ENCODE data around the gene NLRP4.
A peak's percentile ranks its signal among the peaks of the same experiment; 100 is the strongest.

NLRP4 gene

GRCh38 chr19:55836340-55836739, at the start of gene NLRP4:
Gene NLRP4 (plus strand): TSS chr19:55836540. CDS start chr19:55852081, 15,541 bp downstream.
- DNase-seq, result no peak

- DNase-seq, result no peak
Observed at GRCh38 chr19:55795021-55795420, 41.3 kb upstream of the NLRP4 start.

- DNase-seq, result no peak
Observed at GRCh38 chr19:55801416-55801815, 34.9 kb upstream of the NLRP4 start.

DNA sequence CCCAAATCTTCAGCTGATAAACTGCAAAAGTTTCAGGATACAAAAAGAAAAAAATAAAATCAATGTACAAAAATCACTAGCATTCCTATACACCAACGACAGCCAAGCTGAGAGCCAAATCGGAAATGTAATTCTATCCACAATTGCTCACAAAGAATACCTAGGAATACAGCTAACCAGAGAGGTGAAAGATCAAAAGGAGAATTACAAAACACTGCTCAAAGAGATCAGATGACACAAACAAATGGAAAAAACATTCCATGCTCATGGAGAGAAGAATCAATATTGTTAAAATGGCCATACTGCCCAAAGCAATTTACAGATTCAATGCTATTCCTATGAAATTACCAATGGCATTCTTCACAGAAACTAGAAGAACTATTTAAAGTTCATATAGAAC, 34.1 kb upstream of the NLRP4 start:
- DNase-seq, result no peak

GRCh38 chr19:55809381-55810058, 26.8 kb upstream of the NLRP4 start:
- peak; percentile 88 for DNase-seq

GRCh38 chr19:55811340-55811739, 25.0 kb upstream of the NLRP4 start:
- no peak for DNase-seq

DNA sequence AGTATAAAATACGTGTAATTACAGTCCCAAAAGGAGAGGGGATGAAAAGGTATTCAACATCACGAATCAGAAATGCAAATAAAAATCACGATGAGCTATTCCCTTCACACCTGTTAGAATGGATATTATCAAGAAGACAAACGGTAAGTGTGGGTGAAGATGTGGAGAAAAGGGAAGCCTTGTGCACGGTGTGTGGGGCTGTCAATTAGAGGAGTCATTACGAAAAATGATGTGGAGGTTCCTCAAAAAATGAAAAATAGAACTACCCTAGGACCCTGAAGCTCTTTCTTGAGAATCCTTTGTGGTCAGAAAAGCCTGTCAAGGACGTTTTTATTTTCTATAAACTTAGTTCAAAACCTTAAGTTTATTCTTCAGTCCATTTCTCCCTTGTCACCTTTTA, 23.9 kb upstream of the NLRP4 start:
- DNase-seq, result no peak

- DNase-seq, result no peak
Observed at GRCh38 chr19:55813906-55814305, 22.4 kb upstream of the NLRP4 start.

GRCh38 chr19:55820037-55820436, 16.3 kb upstream of the NLRP4 start:
- DNase-seq, result no peak

DNA sequence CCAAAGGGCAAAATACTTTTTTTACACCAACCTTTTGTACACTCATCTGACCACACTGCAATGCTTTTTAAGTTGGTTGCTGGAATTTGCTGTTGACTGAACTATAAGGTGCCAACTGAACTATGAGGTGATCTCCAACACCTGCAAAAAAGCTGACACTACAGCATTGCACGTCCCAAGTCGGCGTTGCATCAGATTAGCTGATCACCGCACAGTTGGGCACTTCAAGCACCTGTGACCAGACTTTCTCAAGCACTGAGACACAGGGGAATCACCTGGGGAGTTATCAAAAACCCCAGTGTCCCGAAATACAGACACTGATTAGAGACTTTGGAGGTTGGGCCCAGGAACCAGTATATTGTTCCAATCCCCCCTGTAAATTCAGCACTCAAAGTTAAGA, 5.7 kb upstream of the NLRP4 start:
- no peak for DNase-seq

GRCh38 chr19:55831846-55832245, 4.5 kb upstream of the NLRP4 start, which contains the start of gene NLRP11:
Gene NLRP11 (minus strand): TSS chr19:55831999. CDS start chr19:55818174, 13,825 bp downstream.
- no peak for DNase-seq

DNA sequence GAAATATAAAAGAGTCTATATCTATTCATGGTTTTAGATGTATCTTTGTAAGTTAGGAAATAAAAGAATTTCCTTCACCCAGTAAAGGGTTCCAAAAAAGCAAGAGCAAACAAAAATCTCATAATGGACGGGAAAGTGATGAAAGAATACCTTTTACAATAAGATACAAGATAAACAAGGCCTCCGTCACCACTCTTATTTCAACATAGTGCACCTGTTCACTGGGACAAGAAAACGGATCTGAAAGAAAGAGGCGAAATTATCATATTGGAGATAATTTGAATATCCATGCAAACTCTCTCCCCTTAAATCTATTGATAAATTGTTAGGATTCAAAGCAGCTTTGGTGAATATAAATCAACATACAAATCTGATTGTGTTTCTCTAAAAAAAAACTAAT, 3.7 kb upstream of the NLRP4 start:
- DNase-seq, result no peak

- DNase-seq, result no peak
Observed at GRCh38 chr19:55838251-55838650, 1.9 kb downstream of the NLRP4 start.

- DNase-seq, result no peak
Observed at GRCh38 chr19:55838906-55839305, 2.6 kb downstream of the NLRP4 start.

DNA sequence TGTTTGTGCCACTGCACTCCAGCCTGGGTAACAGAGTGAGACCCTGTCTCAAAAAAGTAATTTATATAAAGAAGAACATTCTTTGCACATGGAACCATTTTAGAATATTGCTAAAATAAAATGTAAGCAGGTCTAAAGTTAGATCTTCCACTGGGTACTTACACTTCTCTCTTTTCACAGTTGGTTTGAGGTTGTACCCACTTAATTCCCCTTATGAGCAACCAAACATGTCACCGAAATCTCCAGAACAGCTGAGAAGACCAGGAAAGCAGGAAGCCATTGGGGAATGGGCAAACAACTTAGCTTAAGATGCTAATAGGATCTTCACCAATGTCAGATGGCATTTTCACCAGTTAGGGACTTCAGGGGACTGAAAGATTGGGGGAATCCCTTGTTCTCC, 18.8 kb downstream of the NLRP4 start:
- no peak for DNase-seq

GRCh38 chr19:55857149-55857548, 20.8 kb downstream of the NLRP4 start:
- DNase-seq, result no peak

DNA sequence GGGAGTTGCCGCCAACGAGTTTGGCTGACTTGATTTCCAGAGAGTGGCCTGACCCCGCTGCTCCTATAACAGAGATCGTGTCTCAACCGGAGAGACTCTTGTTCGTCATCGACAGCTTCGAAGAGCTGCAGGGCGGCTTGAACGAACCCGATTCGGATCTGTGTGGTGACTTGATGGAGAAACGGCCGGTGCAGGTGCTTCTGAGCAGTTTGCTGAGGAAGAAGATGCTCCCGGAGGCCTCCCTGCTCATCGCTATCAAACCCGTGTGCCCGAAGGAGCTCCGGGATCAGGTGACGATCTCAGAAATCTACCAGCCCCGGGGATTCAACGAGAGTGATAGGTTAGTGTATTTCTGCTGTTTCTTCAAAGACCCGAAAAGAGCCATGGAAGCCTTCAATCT, 21.6 kb downstream of the NLRP4 start:
- DNase-seq, result no peak

DNA sequence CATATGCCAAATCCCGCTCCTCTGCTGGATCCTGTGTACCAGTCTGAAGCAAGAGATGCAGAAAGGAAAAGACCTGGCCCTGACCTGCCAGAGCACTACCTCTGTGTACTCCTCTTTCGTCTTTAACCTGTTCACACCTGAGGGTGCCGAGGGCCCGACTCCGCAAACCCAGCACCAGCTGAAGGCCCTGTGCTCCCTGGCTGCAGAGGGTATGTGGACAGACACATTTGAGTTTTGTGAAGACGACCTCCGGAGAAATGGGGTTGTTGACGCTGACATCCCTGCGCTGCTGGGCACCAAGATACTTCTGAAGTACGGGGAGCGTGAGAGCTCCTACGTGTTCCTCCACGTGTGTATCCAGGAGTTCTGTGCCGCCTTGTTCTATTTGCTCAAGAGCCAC, 22.1 kb downstream of the NLRP4 start:
- DNase-seq, result no peak

- DNase-seq, result no peak
Observed at GRCh38 chr19:55858969-55859368, 22.6 kb downstream of the NLRP4 start.

GRCh38 chr19:55866521-55866920, 30.2 kb downstream of the NLRP4 start:
- DNase-seq, result no peak

DNA sequence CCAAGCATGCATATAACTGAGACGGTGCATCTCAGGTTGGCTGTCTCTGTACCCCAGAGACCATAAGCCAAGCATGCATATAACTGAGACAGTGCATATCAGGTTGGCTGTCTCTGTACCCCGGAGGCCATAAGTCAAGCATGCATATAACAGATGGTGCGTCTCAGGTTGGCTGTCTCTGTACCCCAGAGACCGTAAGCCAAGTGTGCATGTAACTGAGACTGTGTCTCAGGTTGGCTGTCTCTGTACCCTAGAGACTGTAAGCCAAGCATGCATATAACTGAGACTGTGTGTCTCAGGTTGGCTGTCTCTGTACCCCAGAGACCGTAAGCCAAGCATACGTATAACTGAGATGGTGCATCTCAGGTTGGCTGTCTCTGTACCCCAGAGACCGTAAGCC, 30.8 kb downstream of the NLRP4 start:
- DNase-seq, result no peak

DNA sequence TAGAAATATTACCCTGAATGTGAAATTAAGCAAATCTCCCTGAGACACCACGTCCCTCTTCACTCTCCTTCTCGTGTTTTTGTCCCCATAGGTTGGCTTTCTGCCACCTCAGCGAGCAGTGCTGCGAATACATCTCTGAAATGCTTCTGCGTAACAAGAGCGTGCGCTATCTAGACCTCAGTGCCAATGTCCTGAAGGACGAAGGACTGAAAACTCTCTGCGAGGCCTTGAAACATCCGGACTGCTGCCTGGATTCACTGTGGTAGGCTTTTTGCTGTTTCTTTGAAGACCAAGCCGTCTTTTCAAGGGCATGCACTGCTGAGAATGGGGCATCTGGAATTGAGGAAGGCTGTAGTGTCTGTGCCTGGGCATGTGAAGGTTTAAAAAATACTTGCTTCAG, 34.4 kb downstream of the NLRP4 start:
- DNase-seq, result no peak

DNA sequence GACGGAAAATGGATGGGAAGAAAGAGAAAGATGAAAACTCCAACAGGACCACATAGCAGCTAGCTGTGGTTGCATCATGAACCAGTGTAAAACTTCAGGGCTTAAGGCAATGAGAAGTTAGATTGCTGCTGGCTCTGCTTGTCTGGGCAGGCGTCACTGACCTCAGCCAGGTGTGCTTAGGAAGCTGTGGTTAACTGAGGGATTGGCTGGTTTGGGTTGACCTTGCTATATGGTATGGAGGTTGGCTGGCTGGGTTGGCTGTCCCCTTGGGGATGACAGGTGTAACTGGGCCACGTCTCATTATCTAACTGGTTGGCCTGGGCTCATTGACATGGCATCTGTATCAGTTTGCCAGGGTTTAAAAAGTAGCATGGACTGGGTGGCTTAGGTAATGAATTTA, 40.9 kb downstream of the NLRP4 start:
- no peak for DNase-seq

- DNase-seq, result no peak
Observed at GRCh38 chr19:55882626-55883025, 46.3 kb downstream of the NLRP4 start.

- no peak for DNase-seq
Observed at GRCh38 chr19:55898911-55899310, 62.6 kb downstream of the NLRP4 start.
